H7 (cell line): ENCODE results near the gene GPC4. TPM values are rescaled to one million over a fixed set of nuclear protein-coding genes. Genes with fewer than 3 reads are reported as not detected.

Source experiments
- DNase-seq: peaks from one replicate; pipeline ENCODE4 v3.0.0; 2012
- H3K27me3 ChIP-seq: 2 replicates; pipeline ENCODE4 v1.6.0; 2011; ENCODE audit warnings: mild to moderate bottlenecking, low read length; ENCODE audit not compliant: control insufficient read depth, insufficient read depth
- H3K36me3 ChIP-seq: replicated peaks from 2 replicates; pipeline ENCODE4 v1.5.1; 2011; ENCODE audit warnings: low read length; ENCODE audit not compliant: control insufficient read depth, insufficient read depth
- H3K4me3 ChIP-seq: 2 replicates; pipeline ENCODE4 v1.5.1; 2011; ENCODE audit warnings: low read depth, mild to moderate bottlenecking, control low read depth, low read length, moderate library complexity; ENCODE audit not compliant: insufficient read depth
- total RNA-seq: library from RNA; depleted of rRNA; stranded (reverse); fragments of >200 nt; shearing (Covaris generic); gene quantifications from 2 replicates; pipeline ENCODE4 v1.2.3, GENCODE V29; 2014; rRNA removed

GPC4 gene
- 96.5 and 109 TPM in 2 replicates for total RNA-seq

GRCh38 chrX:133415276-133416105 is at the start of gene GPC4:
Gene GPC4, minus strand, starts transcription at chrX:133415489. Its CDS starts 524 bp downstream, at chrX:133414965.
- H3K4me3 ChIP-seq: peak within 1 kb of the TSS; percentile 94
- H3K36me3 ChIP-seq: peaks cover 20% of the 10 kb centered on the region
- H3K27me3 ChIP-seq: no peaks in the 10 kb centered on the region
- DNase-seq: peak; percentile 97

GRCh38 chrX:133461231-133461630 is 45.9 kb upstream of the GPC4 start:
- Histone ChIP-seq H3K27me3 (no peaks in the 10 kb centered on the region), H3K4me3 (no peak overlapping the region), H3K36me3 (no peaks in the 10 kb centered on the region)
- no peak for DNase-seq

GRCh38 chrX:133454924-133455323 is 39.6 kb upstream of the GPC4 start:
- Histone ChIP-seq H3K4me3 (0 out of 2 replicates have a peak overlapping the region, but pooled peaks have one; percentile 0), H3K27me3 (no peaks in the 10 kb centered on the region), H3K36me3 (no peaks in the 10 kb centered on the region)
- no peak for DNase-seq

- peak; percentile 64 for DNase-seq
- Histone ChIP-seq H3K36me3 (no peaks in the 10 kb centered on the region), H3K4me3 (no peak overlapping the region), H3K27me3 (no peaks in the 10 kb centered on the region)
These were observed 39.2 kb upstream of the GPC4 start for GRCh38 chrX:133454491-133454914.

GRCh38 chrX:133448512-133449076 is 33.3 kb upstream of the GPC4 start:
- no peaks in the 10 kb centered on the region for H3K27me3 ChIP-seq
- H3K4me3 ChIP-seq: no peak overlapping the region
- H3K36me3 ChIP-seq: no peaks in the 10 kb centered on the region
- no peak for DNase-seq

GRCh38 chrX:133444952-133445831 is 29.9 kb upstream of the GPC4 start:
- H3K36me3 ChIP-seq: no peaks in the 10 kb centered on the region
- peak overlapping the region; percentile 19; the same call in 1 of the 2 replicates for H3K4me3 ChIP-seq
- H3K27me3 ChIP-seq: peaks cover 3% of the 10 kb centered on the region; the same call in 1 of the 2 replicates
- DNase-seq: peak; percentile 53

- Histone ChIP-seq H3K27me3 (peaks cover 3% of the 10 kb centered on the region; the same call in 1 of the 2 replicates), H3K4me3 (no peak overlapping the region), H3K36me3 (no peaks in the 10 kb centered on the region)
- DNase-seq: no peak
These were observed 28.9 kb upstream of the GPC4 start for GRCh38 chrX:133444196-133444595.

- Histone ChIP-seq H3K36me3 (no peaks in the 10 kb centered on the region), H3K4me3 (no peak overlapping the region), H3K27me3 (peaks cover 3% of the 10 kb centered on the region; the same call in 1 of the 2 replicates)
- DNase-seq: peak; percentile 47
These were observed 25.5 kb upstream of the GPC4 start for GRCh38 chrX:133440797-133441163.

- Histone ChIP-seq H3K36me3 (no peaks in the 10 kb centered on the region), H3K4me3 (no peak overlapping the region), H3K27me3 (peaks cover 3% of the 10 kb centered on the region; the same call in 1 of the 2 replicates)
- peak; percentile 48 for DNase-seq
These were observed 24.9 kb upstream of the GPC4 start for GRCh38 chrX:133440081-133440796.

- no peaks in the 10 kb centered on the region for H3K36me3 ChIP-seq
- no peak overlapping the region for H3K4me3 ChIP-seq
- H3K27me3 ChIP-seq: peaks cover 3% of the 10 kb centered on the region; the same call in 1 of the 2 replicates
- no peak for DNase-seq
These were observed 22.5 kb upstream of the GPC4 start for GRCh38 chrX:133437766-133438165.

- no peaks in the 10 kb centered on the region for H3K36me3 ChIP-seq
- DNase-seq: no peak
- no peak overlapping the region for H3K4me3 ChIP-seq
- H3K27me3 ChIP-seq: peaks cover 3% of the 10 kb centered on the region; the same call in 1 of the 2 replicates
These were observed 22.1 kb upstream of the GPC4 start for GRCh38 chrX:133437356-133437755.

GRCh38 chrX:133435544-133436124 is 20.3 kb upstream of the GPC4 start:
- no peaks in the 10 kb centered on the region for H3K36me3 ChIP-seq
- no peak overlapping the region for H3K4me3 ChIP-seq
- no peaks in the 10 kb centered on the region for H3K27me3 ChIP-seq
- no peak for DNase-seq

- no peak for DNase-seq
- no peaks in the 10 kb centered on the region for H3K36me3 ChIP-seq
- no peaks in the 10 kb centered on the region for H3K27me3 ChIP-seq
- no peak overlapping the region; the same call in 1 of the 2 replicates for H3K4me3 ChIP-seq
These were observed 19.0 kb upstream of the GPC4 start for GRCh38 chrX:133434197-133434820.
